Erythroblast (primary cell): ENCODE results near the gene SERPINF2.

Experiments used
- GATA1 ChIP-seq: IDR thresholded peaks from 2 replicates; pipeline ENCODE4 v1.6.1; 2011; ENCODE audit warnings: low read depth, mild to moderate bottlenecking, control low read depth, low read length, moderate library complexity
- POLR2A ChIP-seq: IDR thresholded peaks from 2 replicates; pipeline ENCODE4 v1.6.1; 2011; ENCODE audit warnings: mild to moderate bottlenecking, low read length

GRCh38 chr17:1695365-1695764 lies 47.3 kb upstream of the SERPINF2 start:
- TF ChIP-seq POLR2A (no peak), GATA1 (no peak)
